ENCODE data around the gene TEX44. TPM values are rescaled to one million over a fixed set of nuclear protein-coding genes. Genes with fewer than 3 reads are reported as not detected.

Gene TEX44
- not detected in 2 replicates for total RNA-seq

- DNase-seq (ENCODE audit: low read depth) = no peak
- no peak for TF ChIP-seq CTCF (conservative IDR thresholded peaks at IDR 0.05; ENCODE audit: low read depth, low read length)
These were observed at the start of gene TEX44 for GRCh38 chr2:231592636-231593145. Gene TEX44 (plus strand): TSS chr2:231592864. CDS start chr2:231592952, 88 bp downstream.

GRCh38 chr2:231545105-231545902 lies 47.4 kb upstream of the TEX44 start:
- TF ChIP-seq CTCF (conservative IDR thresholded peaks at IDR 0.05; ENCODE audit: low read depth, low read length) = no peak
- DNase-seq (ENCODE audit: low read depth) = no peak
- no peak overlapping the region for H3K4me3 ChIP-seq (ENCODE audit: low read depth, low read length)

More at GRCh38 chr2:231592636-231593145, at the start of gene TEX44:
- H3K4me3 ChIP-seq (ENCODE audit: low read depth, low read length) = no peak within 1 kb of the TSS

- no peak overlapping the region for H3K4me3 ChIP-seq (ENCODE audit: low read depth, low read length)
- no peak for DNase-seq (ENCODE audit: low read depth)
- TF ChIP-seq CTCF (conservative IDR thresholded peaks at IDR 0.05; ENCODE audit: low read depth, low read length) = no peak
These were observed 46.5 kb upstream of the TEX44 start for GRCh38 chr2:231546014-231546715.

- TF ChIP-seq CTCF (conservative IDR thresholded peaks at IDR 0.05; ENCODE audit: low read depth, low read length) = no peak
- no peak for DNase-seq (ENCODE audit: low read depth)
- H3K4me3 ChIP-seq (ENCODE audit: low read depth, low read length) = no peak overlapping the region
These were observed 45.2 kb upstream of the TEX44 start for GRCh38 chr2:231547315-231548110.

GRCh38 chr2:231548752-231549151 lies 43.9 kb upstream of the TEX44 start:
- no peak for DNase-seq (ENCODE audit: low read depth)
- TF ChIP-seq CTCF (conservative IDR thresholded peaks at IDR 0.05; ENCODE audit: low read depth, low read length) = no peak
- H3K4me3 ChIP-seq (ENCODE audit: low read depth, low read length) = no peak overlapping the region

GRCh38 chr2:231549446-231550239 lies 43.0 kb upstream of the TEX44 start:
- H3K4me3 ChIP-seq (ENCODE audit: low read depth, low read length) = no peak overlapping the region
- DNase-seq (ENCODE audit: low read depth) = no peak
- TF ChIP-seq CTCF (conservative IDR thresholded peaks at IDR 0.05; ENCODE audit: low read depth, low read length) = no peak
